GM13976 (cell line): Measurements from ENCODE around the gene COL21A1.

Experiments used
- DNase-seq: peaks from one replicate; pipeline ENCODE4 v3.0.0; 2012; ENCODE audit warnings: low spot score
- CTCF ChIP-seq: IDR thresholded peaks from 2 replicates; pipeline ENCODE4 v1.5.1; 2012; ENCODE audit warnings: borderline replicate concordance, mild to moderate bottlenecking; ENCODE audit not compliant: insufficient read depth; ENCODE audit errors: extremely low read depth, missing control alignments, control extremely low read depth
- in situ Hi-C: fragments of 300-500 bp; cut with MboI; formaldehyde crosslinking; loops from one replicate; pipeline ENCODE4 v1.12.0; 2022; ENCODE audit warnings: low sequenced_read_pairs, mixed read lengths, inconsistent platforms; ENCODE audit not compliant: unreplicated experiment

Gene COL21A1

GRCh38 chr6:56156643-56157042 lies 90.7 kb downstream of the COL21A1 start:
- TF ChIP-seq CTCF: no peak
- in situ Hi-C loops: no loop called here
- no peak for DNase-seq

- TF ChIP-seq CTCF: no peak
- no peak for DNase-seq
- in situ Hi-C loops: no loop called here
Observed at GRCh38 chr6:56155634-56156141, 91.7 kb downstream of the COL21A1 start.

GRCh38 chr6:56154076-56154475 lies 93.3 kb downstream of the COL21A1 start:
- no peak for DNase-seq
- no peak for TF ChIP-seq CTCF

GRCh38 chr6:56152611-56153010 lies 94.8 kb downstream of the COL21A1 start:
- no peak for TF ChIP-seq CTCF
- in situ Hi-C loops: no loop called here
- DNase-seq: no peak

More at GRCh38 chr6:56154076-56154475, 93.3 kb downstream of the COL21A1 start:
- in situ Hi-C loops: no loop called here

- no peak for DNase-seq
- no peak for TF ChIP-seq CTCF
- in situ Hi-C loops: no loop called here
Observed at GRCh38 chr6:56151609-56152224, 95.7 kb downstream of the COL21A1 start.

- TF ChIP-seq CTCF: no peak
- DNase-seq: no peak
- in situ Hi-C loops: no loop called here
Observed at GRCh38 chr6:56148488-56149186, 98.7 kb downstream of the COL21A1 start.
